ENCODE results near the gene GLP2R.
"Not testable (repeated sequence)": the region's sequence is repeated elsewhere in the genome, so short reads cannot be mapped to it uniquely, and the experiment has no call there.

The GLP2R gene, protein sequence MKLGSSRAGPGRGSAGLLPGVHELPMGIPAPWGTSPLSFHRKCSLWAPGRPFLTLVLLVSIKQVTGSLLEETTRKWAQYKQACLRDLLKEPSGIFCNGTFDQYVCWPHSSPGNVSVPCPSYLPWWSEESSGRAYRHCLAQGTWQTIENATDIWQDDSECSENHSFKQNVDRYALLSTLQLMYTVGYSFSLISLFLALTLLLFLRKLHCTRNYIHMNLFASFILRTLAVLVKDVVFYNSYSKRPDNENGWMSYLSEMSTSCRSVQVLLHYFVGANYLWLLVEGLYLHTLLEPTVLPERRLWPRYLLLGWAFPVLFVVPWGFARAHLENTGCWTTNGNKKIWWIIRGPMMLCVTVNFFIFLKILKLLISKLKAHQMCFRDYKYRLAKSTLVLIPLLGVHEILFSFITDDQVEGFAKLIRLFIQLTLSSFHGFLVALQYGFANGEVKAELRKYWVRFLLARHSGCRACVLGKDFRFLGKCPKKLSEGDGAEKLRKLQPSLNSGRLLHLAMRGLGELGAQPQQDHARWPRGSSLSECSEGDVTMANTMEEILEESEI

DNA sequence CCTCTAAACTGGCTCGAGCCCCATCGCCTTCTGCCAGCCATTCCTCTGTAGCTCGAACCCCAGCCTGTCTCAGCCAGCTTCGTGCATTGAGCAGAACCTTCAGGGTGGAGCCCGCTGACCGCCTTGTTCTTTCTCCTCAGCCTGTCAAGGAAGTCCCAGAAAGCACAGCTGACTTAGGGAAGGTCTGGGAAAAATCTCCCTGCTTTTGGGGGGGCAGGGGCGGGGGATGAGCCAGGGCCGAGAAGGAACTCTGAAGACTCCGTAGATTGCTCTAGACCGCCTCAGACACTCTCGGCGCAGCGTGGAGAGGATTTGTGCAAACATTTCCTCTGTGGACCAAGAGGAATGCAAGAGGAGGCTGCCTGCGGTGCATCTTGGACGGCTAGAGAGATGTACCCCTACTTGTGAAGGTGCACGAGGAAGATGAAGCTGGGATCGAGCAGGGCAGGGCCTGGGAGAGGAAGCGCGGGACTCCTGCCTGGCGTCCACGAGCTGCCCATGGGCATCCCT, at the start of gene GLP2R:
Gene GLP2R (plus strand): TSS at position 284 of the 510 bp plus-strand sequence. CDS start 140 bp downstream, at position 424.
- Mint-ChIP-seq H3K9me3 (no peaks in the 10 kb centered on the region), H3K4me3 (no peak within 1 kb of the TSS), H3K27ac (no peak within 1 kb of the TSS), H3K4me1 (no peaks in the 10 kb centered on the region), H3K36me3 (no peaks in the 10 kb centered on the region)
- no peak for ATAC-seq
- DNase-seq (ENCODE audit: low spot score in 2 of 2), result no peak

DNA sequence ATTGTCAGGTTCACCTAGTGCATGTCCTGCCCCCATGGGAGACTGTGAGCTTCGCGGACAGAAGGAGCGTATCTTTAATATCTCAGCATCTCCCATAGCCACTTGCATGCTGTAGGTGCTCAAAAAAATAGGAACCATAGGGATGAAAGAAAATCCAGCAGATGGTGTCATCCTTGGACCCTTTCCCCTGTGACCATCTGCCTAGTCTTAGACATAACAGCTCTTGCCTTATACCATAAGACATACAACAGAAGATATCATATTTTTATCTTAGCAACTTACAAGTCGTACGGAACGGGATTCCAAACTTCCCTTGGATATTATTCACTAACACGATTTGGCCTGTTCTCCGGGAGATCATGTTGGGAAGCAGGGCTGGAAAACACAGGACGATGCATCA, 48.8 kb upstream of the GLP2R start:
- Mint-ChIP-seq H3K36me3 (no peaks in the 10 kb centered on the region), H3K4me3 (no peak overlapping the region), H3K9me3 (no peaks in the 10 kb centered on the region), H3K4me1 (no peaks in the 10 kb centered on the region), H3K27ac (no peak overlapping the region)
- no peak for DNase-seq (ENCODE audit: low spot score in 2 of 2)
- ATAC-seq, result no peak

DNA sequence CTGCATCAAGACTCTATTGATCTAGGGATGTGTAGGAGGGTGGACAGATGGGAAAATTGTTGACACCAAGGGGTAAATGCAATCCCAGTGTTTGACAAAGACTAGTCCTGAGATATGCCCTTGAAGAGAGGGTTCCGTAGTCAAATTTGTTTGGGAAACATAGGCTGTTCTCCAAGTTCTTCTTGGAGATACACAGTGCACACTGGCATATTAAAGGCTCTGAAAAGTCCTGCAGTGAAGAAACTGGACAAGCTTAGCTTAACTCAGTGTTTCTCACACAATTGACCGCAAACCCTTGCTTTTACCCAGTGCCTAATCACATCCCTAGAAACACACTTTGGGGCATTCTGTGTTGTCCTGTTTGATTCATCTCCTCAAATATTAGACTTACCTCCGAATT, 45.2 kb upstream of the GLP2R start:
- H3K27ac Mint-ChIP-seq, result no peak overlapping the region
- H3K9me3 Mint-ChIP-seq, result no peaks in the 10 kb centered on the region
- DNase-seq (ENCODE audit: low spot score in 2 of 2) (no peak), ATAC-seq (no peak)
- H3K4me3 Mint-ChIP-seq, result no peak overlapping the region
- no peaks in the 10 kb centered on the region for H3K36me3 Mint-ChIP-seq
- H3K4me1 Mint-ChIP-seq, result no peaks in the 10 kb centered on the region

DNA sequence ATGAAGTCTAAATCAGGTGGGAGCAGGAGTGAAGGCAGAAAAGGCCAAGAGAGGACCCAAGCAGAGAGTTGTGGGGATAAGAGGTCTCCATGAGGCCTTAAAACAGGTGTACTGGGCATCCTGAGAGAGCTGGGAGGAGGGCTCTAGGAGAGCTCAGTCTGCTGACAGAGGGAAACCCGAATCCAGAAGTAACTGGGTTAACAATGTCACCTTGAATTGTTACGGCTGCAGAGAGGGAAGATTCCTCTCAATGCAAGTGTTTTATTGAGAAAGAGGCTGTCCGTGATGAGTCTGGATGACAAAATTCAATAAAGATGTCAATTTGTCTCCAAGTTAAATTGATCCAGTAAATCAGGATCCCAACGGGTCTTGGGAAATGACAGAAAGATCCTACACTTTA, 42.7 kb upstream of the GLP2R start:
- Mint-ChIP-seq H3K36me3 (no peaks in the 10 kb centered on the region), H3K4me1 (no peaks in the 10 kb centered on the region), H3K27ac (no peak overlapping the region), H3K4me3 (no peak overlapping the region), H3K9me3 (no peaks in the 10 kb centered on the region)
- ATAC-seq, result no peak
- no peak for DNase-seq (ENCODE audit: low spot score in 2 of 2)

DNA sequence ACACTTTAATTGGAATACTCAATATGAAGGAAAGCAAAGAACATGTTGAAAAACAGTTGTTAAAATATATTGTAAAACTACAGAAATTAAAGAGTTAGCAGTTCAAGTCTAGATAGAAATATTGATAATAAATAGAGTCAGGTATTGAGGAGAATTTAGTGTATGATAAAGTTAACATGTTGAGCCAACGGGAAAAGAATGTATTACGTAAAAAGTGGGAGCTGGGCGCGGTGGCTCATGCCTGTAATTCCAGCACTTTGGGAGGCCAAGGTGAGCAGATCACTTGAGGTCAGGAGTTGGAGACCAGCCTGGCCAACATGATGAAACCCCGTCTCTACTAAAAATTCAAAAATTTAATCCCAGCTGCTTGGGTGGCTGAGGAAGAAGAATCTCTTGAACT, 42.3 kb upstream of the GLP2R start:
- DNase-seq (ENCODE audit: low spot score in 2 of 2); H3K4me3 Mint-ChIP-seq; H3K27ac Mint-ChIP-seq; H3K9me3 Mint-ChIP-seq; ATAC-seq; H3K36me3 Mint-ChIP-seq; H3K4me1 Mint-ChIP-seq: not testable (repeated sequence)

DNA sequence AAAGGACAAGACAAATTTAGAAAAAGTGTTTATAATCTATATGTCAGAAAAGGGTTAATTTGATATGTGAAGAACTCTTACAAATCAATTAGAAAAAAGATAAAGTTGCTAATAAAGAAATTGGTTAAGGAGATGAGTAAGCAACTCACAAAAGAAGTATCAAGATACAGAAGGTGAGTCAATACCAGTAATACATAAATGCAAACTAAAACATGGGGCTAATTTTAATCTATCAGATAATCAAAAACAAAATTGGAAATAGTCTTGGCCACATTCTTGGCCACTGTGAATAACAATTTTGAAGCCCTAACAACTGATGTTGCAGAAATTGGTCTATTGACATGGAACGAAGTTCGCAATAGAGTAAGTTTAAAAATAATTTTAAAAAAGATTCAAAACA, 41.2 kb upstream of the GLP2R start:
- H3K4me1 Mint-ChIP-seq, result no peaks in the 10 kb centered on the region
- H3K4me3 Mint-ChIP-seq, result no peak overlapping the region
- DNase-seq (ENCODE audit: low spot score in 2 of 2), result no peak
- H3K36me3 Mint-ChIP-seq, result no peaks in the 10 kb centered on the region
- ATAC-seq, result no peak
- no peaks in the 10 kb centered on the region for H3K9me3 Mint-ChIP-seq
- H3K27ac Mint-ChIP-seq, result no peak overlapping the region

DNA sequence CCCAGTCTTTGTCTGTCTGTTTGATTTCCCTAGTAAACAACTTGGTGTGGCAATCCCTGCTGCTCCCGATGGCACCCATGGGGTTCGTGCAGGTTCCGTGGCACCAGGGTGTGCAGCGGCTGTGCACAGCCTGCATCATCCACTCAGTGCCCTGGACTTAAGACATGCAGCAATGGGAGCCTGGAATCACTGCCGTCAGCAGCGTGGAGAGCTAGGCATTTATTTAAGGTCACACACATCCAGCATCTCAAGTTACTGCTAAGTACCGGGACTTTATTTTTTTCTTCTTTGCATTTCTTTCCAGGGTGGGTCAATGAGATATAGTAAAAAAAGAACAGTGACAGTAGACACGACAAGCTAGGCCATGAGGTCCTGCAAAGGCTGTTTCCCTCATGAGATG, 37.1 kb upstream of the GLP2R start:
- H3K4me1 Mint-ChIP-seq, result no peaks in the 10 kb centered on the region
- H3K36me3 Mint-ChIP-seq, result no peaks in the 10 kb centered on the region
- no peak overlapping the region for H3K4me3 Mint-ChIP-seq
- ATAC-seq (no peak), DNase-seq (ENCODE audit: low spot score in 2 of 2) (no peak)
- no peaks in the 10 kb centered on the region for H3K9me3 Mint-ChIP-seq
- no peak overlapping the region for H3K27ac Mint-ChIP-seq

DNA sequence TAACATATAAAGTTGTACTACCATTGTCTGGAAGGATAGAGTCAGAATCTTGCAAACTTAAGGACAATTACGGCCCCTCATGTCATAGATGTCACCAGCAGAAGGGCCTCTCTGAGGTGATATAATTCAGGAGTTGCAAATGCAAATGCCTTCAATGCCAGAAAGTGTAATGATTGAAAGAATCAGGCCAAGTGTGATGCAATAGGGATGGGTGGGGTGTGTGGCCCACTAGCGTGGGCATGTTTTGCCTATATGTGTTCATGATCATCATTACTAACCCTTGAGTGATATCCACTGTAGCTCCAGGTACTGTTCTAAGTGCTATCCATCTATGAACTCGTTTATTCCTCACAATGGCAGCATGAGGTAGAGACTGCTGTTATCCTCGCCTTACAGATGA, 35.4 kb upstream of the GLP2R start:
- no peak for ATAC-seq
- Mint-ChIP-seq H3K4me3 (no peak overlapping the region), H3K9me3 (no peaks in the 10 kb centered on the region), H3K4me1 (no peaks in the 10 kb centered on the region), H3K27ac (no peak overlapping the region), H3K36me3 (no peaks in the 10 kb centered on the region)
- DNase-seq (ENCODE audit: low spot score in 2 of 2), result no peak

DNA sequence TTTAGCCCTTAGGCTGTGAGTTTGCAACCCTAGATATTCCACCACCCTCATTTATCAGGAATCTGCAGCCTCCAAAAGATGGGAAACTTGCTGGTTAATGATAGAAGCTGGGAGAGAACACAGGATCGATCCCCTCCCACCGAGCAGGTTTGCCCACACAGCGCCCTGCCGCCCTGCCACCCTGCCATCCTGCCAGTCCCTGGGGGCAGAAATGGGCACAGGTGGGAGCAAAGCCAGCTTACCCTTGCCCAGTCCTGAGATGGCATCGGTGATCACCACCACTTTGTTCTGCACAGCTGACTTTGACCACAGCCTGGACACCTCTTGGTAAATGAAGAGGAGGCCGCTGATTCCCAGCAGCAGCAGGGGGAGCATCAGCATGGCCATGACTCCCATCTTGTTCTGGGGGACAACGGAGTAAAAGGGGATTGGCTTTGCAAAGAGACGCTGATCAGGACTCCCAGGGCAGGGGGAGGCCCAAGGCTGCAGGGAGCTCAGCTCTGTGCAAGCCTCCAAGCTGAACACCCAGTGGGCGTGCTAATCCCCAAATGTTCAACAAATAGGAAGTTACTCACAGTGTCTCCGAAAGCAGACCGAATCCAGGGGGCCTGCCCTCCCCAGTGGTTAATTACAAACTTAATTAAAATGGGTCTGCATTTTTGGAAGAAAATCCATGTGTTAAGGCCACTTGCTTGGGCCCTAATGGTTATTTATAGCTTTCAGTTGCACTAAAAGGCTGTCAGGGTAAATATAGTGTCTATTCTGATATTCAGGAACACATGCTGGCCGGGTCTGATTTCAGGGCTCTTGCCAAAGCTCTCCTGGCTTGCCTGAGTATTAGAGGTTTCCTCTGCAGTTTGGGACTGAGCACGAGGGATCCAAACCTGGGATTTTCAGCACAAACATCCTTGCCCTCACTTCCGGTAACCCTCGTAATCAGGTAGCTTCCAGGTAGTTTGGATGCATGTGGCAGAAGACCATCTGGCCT, 34.5 kb upstream of the GLP2R start, which contains the start of gene DHRS7C:
Gene DHRS7C (minus strand): TSS at position 704 of the 988 bp plus-strand sequence. CDS start 308 bp downstream, at position 396.
- Mint-ChIP-seq H3K4me1 (no peaks in the 10 kb centered on the region), H3K4me3 (no peak within 1 kb of the TSS), H3K36me3 (no peaks in the 10 kb centered on the region), H3K27ac (no peak within 1 kb of the TSS), H3K9me3 (no peaks in the 10 kb centered on the region)
- DNase-seq (ENCODE audit: low spot score in 2 of 2), result no peak
- no peak for ATAC-seq

DNA sequence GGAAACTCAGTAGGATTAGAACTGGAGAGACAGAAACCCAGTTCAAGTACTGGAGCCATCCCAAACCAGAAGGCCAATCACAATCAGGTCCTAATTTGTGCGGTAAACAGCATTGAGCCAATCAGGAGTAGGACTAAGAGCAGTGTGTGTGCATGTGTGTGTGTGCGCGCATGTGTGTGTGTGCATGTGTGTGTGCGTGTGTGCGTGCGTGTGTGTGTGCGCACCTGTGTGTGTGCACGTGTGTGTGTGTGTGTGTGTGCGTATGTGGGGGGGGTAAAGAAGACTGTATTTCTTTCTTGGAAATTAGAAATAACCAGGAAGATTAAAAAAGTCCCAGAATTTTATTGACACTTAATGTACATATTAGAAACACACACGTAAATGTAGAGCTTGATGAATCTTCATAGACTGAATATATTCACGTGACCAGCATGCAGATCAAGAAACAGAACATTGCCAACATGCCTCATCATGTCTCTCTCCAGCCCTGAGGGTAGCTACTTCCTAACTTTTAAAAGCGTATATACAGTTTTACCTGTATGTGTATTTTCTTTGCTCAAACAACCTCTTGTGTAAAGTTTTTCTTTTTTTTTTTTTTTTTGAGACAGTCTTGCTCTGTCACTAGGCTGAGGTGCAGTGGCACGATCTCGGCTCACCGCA, 33.4 kb upstream of the GLP2R start:
- no peak for DNase-seq (ENCODE audit: low spot score in 2 of 2)
- no peak overlapping the region for H3K4me3 Mint-ChIP-seq
- no peaks in the 10 kb centered on the region for H3K36me3 Mint-ChIP-seq
- ATAC-seq, result no peak
- H3K9me3 Mint-ChIP-seq, result no peaks in the 10 kb centered on the region
- H3K27ac Mint-ChIP-seq, result no peak overlapping the region
- H3K4me1 Mint-ChIP-seq, result no peaks in the 10 kb centered on the region

DNA sequence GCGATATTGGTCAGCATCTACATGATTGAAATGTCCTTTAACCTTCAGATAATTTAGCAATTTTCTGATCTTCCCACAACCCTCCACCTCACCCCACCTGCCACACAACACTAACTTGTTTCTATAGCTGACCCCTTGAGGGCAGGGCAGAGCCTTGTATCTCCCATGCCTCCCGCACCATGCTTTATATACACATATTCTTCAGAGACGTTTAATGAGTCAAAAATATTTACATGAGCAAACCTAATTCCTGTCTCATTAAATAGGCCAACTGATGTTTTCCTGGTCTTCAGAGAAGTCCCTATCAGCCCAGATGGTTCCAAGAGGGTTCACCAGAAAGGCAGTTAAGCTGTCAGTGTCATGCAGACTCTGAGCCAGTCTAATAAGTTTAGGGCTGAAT, 27.7 kb upstream of the GLP2R start:
- no peaks in the 10 kb centered on the region for H3K9me3 Mint-ChIP-seq
- no peak for ATAC-seq

DNA sequence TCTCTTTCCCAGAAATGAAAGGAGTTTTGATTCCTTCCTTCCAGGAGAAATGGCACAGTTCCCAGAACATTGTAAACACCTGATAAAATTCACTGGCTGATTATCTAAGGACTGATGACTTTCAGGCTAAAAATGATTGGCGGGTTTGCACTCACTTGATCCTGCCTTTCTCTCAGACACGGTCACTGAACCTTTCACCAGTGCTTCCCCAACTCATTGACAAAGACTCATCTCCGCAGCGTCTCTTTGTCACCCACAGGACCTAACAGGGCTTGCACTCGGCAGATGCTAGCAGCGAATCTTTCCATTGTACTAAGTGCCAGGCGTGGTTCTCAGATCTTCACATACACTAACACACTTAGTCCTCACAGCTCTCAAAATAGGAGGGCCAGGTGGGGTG, 27.0 kb upstream of the GLP2R start:
- Mint-ChIP-seq H3K36me3 (no peaks in the 10 kb centered on the region), H3K4me1 (no peaks in the 10 kb centered on the region), H3K4me3 (no peak overlapping the region), H3K27ac (no peak overlapping the region), H3K9me3 (no peaks in the 10 kb centered on the region)
- DNase-seq (ENCODE audit: low spot score in 2 of 2) (no peak), ATAC-seq (no peak)

More for the DNA sequence above, 27.7 kb upstream of the GLP2R start:
- H3K4me1 Mint-ChIP-seq, result no peaks in the 10 kb centered on the region
- no peaks in the 10 kb centered on the region for H3K36me3 Mint-ChIP-seq
- H3K4me3 Mint-ChIP-seq, result no peak overlapping the region
- no peak for DNase-seq (ENCODE audit: low spot score in 2 of 2)
- no peak overlapping the region for H3K27ac Mint-ChIP-seq

DNA sequence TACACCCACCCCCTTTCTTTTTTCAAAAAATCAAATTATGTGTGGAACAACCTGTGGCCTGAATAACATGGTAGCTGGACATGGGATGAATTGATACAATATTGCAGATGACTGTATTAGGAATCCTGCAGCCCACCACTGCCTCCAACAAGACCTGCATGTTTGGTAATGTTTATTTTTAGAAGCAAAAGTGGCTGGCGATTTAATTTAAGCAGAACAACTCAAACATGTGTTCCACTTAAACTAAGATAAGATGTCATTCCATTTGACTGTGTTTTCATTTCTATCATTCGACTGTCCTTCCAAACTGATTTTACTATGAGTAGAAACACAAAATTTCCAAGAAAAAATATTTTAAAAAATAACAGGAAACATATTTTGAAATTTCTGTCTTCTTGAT, 24.2 kb upstream of the GLP2R start:
- no peak overlapping the region for H3K27ac Mint-ChIP-seq
- H3K4me3 Mint-ChIP-seq, result no peak overlapping the region
- no peaks in the 10 kb centered on the region for H3K36me3 Mint-ChIP-seq
- no peaks in the 10 kb centered on the region for H3K4me1 Mint-ChIP-seq
- DNase-seq (ENCODE audit: low spot score in 2 of 2), result no peak
- no peak for ATAC-seq
- no peaks in the 10 kb centered on the region for H3K9me3 Mint-ChIP-seq

DNA sequence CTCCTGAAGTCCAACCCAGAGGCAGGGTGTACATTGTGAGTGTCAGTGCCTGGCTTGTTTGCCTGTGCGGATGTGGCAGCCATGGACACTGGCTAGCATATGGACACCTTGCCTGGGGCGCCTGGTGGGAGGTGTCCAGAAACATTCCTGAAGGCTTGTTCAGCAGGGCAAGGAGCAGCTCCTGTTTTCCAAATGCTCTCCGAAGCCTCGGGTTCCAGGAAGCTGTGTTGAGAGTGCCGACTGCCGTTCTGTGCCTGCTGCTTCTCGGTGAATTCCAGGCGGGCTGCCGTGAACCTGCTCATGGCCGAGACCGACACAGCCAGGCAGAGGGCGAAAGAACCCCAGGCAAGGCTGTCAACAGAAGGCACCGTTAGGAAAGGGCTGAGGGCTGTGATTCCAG, 23.4 kb upstream of the GLP2R start:
- no peak for DNase-seq (ENCODE audit: low spot score in 2 of 2)
- ATAC-seq, result no peak
- no peaks in the 10 kb centered on the region for H3K9me3 Mint-ChIP-seq
- no peak overlapping the region for H3K27ac Mint-ChIP-seq
- H3K4me1 Mint-ChIP-seq, result no peaks in the 10 kb centered on the region
- H3K4me3 Mint-ChIP-seq, result no peak overlapping the region
- H3K36me3 Mint-ChIP-seq, result no peaks in the 10 kb centered on the region

DNA sequence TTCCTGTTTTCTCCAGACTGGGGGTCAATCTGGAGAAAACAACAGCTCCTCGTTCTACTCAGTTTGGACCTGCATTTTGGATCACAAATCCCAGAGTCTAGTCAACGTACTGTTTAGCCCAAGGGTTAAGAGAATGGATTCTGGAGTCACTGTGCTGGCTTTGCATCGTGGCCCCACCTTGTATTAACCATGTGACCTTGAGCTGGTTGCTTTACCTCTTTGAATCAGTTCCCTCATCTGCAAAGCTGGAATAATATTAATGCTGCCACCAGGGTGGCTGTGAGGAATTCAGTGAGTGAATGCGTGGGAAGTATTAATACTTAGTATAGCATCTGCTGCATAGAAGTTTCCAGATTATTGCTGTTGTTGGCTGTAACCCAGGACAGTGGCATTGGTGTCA, 23.0 kb upstream of the GLP2R start:
- DNase-seq (ENCODE audit: low spot score in 2 of 2), result no peak
- Mint-ChIP-seq H3K4me1 (no peaks in the 10 kb centered on the region), H3K4me3 (no peak overlapping the region)

More for the DNA sequence above, 23.0 kb upstream of the GLP2R start:
- Mint-ChIP-seq H3K27ac (no peak overlapping the region), H3K9me3 (no peaks in the 10 kb centered on the region), H3K36me3 (no peaks in the 10 kb centered on the region)
- no peak for ATAC-seq

All from stimulated activated effector memory CD8-positive, alpha-beta T cell treated with anti-CD3 and anti-CD28 coated beads, Interleukin-12 subunit alpha, Interleukin-12 subunit beta, amount 100 ng/mL, for 72 hours (primary cell).